Measurements from ENCODE around the gene SYNPO.

SYNPO gene

DNA sequence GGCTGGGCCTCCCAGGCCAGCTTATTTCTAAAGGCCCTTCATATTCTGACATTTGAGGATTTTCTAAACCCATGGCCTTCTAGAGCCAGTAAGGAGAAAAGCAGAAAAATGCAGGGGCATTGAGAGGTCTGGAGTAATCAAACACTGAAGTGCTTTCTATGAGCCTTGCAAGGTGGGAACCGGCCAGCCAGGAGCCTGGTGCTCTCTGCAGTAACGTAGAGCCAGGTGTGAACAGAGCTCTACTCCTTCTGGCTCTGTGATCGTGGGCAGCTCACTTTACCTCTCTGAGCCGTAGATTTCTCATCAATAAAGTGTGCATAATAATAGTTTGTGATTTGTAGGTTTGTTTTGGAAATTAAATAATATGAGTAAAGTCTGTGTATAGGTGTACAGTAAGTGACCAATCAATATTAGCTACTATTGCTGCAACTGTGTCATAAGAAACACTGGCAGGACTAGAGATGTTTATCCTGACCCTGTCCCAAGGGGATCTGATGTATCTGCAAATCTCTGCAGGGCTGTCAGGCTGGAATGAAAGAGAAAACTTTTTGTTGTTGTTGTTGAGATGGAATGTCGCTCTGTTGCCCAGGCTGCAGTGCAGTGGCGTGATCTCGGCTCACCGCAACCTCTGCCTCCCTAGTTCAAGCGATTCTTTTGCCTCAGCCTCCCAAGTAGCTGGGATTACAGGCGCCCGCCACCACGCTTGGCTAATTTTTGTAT, 2.7 kb downstream of the SYNPO start:
- peaks cover 3% of the 10 kb centered on the region for H3K36me3 Mint-ChIP-seq (ENCODE audit: insufficient read depth)
- no peak overlapping the region for H3K4me3 Mint-ChIP-seq
- no peak overlapping the region for H3K27ac Mint-ChIP-seq

DNA sequence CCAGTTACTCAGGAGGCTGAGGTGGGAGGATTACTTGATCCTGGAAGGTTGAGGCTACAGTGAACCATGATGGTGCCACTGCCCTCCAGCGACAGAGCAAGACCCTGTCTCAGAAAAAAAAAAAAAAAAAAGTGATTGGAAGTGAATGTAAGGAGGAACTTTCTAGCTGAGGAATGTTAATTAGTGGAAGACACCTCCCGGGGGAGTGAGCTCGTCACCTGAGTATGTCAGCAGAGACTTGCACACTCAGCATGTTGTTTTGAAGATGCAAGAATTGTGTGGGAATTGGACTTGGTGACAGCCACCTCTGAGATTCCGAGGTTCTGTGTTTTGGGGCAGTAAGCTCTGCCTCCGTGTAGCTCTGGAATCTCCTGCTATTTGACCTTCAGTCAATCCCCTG, 3.6 kb downstream of the SYNPO start:
- H3K9me3 Mint-ChIP-seq = no peaks in the 10 kb centered on the region
- H3K4me3 Mint-ChIP-seq = no peak overlapping the region
- H3K27me3 Mint-ChIP-seq = peaks cover 36 to 52% of the 10 kb centered on the region in 2 donors
- H3K36me3 Mint-ChIP-seq (ENCODE audit: insufficient read depth) = peaks cover 3% of the 10 kb centered on the region
- ATAC-seq (replicated peaks) (no peak), DNase-seq (no peak)
- H3K27ac Mint-ChIP-seq = no peak overlapping the region
- no peaks in the 10 kb centered on the region for H3K4me1 Mint-ChIP-seq (ENCODE audit: low read depth in 2 of 2)

More for the DNA sequence above, 2.7 kb downstream of the SYNPO start:
- Mint-ChIP-seq H3K4me1 (ENCODE audit: low read depth in 2 of 2) (no peaks in the 10 kb centered on the region), H3K9me3 (no peaks in the 10 kb centered on the region), H3K27me3 (peaks cover 36 to 53% of the 10 kb centered on the region in 2 donors)
- no peak for DNase-seq
- no peak for ATAC-seq (replicated peaks)

GRCh38 chr5:150644514-150644913, 4.1 kb downstream of the SYNPO start:
- H3K27ac Mint-ChIP-seq = no peak overlapping the region
- no peak for DNase-seq

DNA sequence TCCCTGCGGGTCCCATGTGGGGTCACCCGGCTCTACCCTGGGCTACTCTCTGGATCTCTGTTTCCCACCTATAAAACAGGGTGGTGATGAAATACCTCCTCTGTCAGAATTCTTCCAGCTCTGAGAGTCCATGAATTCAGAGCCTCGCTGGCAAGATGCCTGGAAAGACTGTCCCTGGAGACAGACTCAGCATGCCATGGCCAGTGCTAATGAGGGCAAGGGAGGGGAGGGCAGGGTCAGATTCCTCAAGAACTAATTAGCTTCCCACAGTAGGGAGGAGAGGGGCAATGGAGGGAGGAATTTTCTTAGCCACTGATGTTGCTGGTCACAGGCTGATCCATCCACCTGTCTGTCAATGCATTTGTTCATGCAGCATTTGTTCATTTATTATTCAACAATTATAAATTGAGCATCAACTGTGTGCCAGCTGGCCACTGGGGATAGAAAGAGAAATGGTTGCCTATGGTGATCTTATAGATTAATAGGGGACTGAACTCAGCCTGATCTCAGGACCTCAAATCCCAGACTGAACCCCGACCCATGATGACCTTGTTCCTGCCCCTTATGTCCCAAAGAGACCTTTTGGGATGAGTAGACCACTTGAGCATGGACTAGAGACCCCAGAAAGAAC, 4.7 kb downstream of the SYNPO start:
- DNase-seq (no peak), ATAC-seq (replicated peaks) (no peak)
- no peaks in the 10 kb centered on the region for H3K9me3 Mint-ChIP-seq
- H3K36me3 Mint-ChIP-seq (ENCODE audit: insufficient read depth) = peaks cover 3% of the 10 kb centered on the region
- H3K4me3 Mint-ChIP-seq = no peak overlapping the region
- peaks cover 32 to 46% of the 10 kb centered on the region in 2 donors for H3K27me3 Mint-ChIP-seq
- H3K27ac Mint-ChIP-seq = no peak overlapping the region
- no peaks in the 10 kb centered on the region for H3K4me1 Mint-ChIP-seq (ENCODE audit: low read depth in 2 of 2)

More at GRCh38 chr5:150644514-150644913, 4.1 kb downstream of the SYNPO start:
- Mint-ChIP-seq H3K36me3 (ENCODE audit: insufficient read depth) (peaks cover 3% of the 10 kb centered on the region), H3K9me3 (no peaks in the 10 kb centered on the region), H3K4me3 (no peak overlapping the region), H3K4me1 (ENCODE audit: low read depth in 2 of 2) (no peaks in the 10 kb centered on the region), H3K27me3 (peaks cover 36 to 52% of the 10 kb centered on the region in 2 donors)
- ATAC-seq (replicated peaks) = no peak

- Mint-ChIP-seq H3K4me1 (ENCODE audit: low read depth in 2 of 2) (no peaks in the 10 kb centered on the region), H3K27me3 (peaks cover 19 to 30% of the 10 kb centered on the region in 2 donors), H3K27ac (peak overlapping the region in 1 of 2 donors; percentile 38), H3K9me3 (no peaks in the 10 kb centered on the region), H3K4me3 (no peak overlapping the region), H3K36me3 (ENCODE audit: insufficient read depth) (peaks cover 3% of the 10 kb centered on the region)
- no peak for ATAC-seq (replicated peaks)
- DNase-seq = no peak
Measured at GRCh38 chr5:150647275-150648251, 7.1 kb downstream of the SYNPO start.

DNA sequence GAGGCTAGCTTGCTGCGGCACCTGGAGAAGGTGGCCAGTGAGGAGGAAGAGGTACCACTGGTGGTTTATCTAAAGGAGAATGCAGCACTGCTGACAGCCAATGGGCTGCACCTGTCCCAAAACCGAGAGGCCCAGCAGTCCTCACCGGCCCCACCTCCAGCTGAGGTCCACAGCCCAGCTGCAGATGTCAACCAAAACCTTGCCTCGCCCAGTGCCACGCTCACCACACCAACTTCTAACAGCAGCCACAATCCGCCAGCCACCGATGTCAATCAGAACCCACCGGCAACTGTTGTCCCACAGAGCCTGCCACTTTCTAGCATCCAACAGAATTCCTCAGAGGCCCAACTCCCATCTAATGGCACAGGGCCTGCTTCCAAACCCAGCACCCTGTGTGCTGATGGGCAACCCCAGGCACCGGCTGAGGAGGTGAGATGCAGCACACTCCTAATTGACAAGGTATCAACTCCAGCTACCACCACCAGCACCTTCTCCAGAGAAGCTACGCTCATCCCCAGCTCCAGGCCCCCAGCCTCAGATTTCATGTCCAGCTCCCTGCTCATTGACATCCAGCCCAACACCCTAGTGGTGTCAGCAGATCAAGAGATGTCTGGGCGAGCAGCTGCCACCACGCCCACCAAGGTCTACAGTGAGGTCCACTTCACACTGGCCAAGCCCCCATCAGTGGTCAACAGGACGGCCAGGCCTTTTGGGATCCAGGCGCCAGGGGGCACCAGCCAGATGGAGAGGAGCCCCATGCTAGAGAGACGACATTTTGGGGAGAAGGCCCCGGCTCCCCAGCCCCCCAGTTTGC, 8.0 kb downstream of the SYNPO start:
- DNase-seq = no peak
- Mint-ChIP-seq H3K9me3 (no peaks in the 10 kb centered on the region), H3K36me3 (ENCODE audit: insufficient read depth) (peaks cover 3% of the 10 kb centered on the region), H3K27me3 (peaks cover 12 to 30% of the 10 kb centered on the region in 2 donors), H3K27ac (no peak overlapping the region), H3K4me3 (no peak overlapping the region), H3K4me1 (ENCODE audit: low read depth in 2 of 2) (no peaks in the 10 kb centered on the region)
- ATAC-seq (replicated peaks) = no peak

- ATAC-seq (replicated peaks) = no peak
- Mint-ChIP-seq H3K27ac (no peak overlapping the region), H3K4me1 (ENCODE audit: low read depth in 2 of 2) (peaks cover 0 to 1% of the 10 kb centered on the region in 2 donors), H3K9me3 (no peaks in the 10 kb centered on the region), H3K27me3 (peaks cover 12 to 26% of the 10 kb centered on the region in 2 donors), H3K36me3 (ENCODE audit: insufficient read depth) (no peaks in the 10 kb centered on the region), H3K4me3 (no peak overlapping the region)
- DNase-seq = no peak
Measured at GRCh38 chr5:150649108-150650020, 8.9 kb downstream of the SYNPO start.

GRCh38 chr5:150650021-150651006, 9.9 kb downstream of the SYNPO start:
- ATAC-seq (replicated peaks) (no peak), DNase-seq (no peak)
- no peaks in the 10 kb centered on the region for H3K9me3 Mint-ChIP-seq
- no peak overlapping the region for H3K27ac Mint-ChIP-seq
- peaks cover 0 to 1% of the 10 kb centered on the region in 2 donors for H3K4me1 Mint-ChIP-seq (ENCODE audit: low read depth in 2 of 2)
- peaks cover 7 to 18% of the 10 kb centered on the region in 2 donors for H3K27me3 Mint-ChIP-seq
- H3K36me3 Mint-ChIP-seq (ENCODE audit: insufficient read depth) = no peaks in the 10 kb centered on the region
- no peak overlapping the region for H3K4me3 Mint-ChIP-seq

DNA sequence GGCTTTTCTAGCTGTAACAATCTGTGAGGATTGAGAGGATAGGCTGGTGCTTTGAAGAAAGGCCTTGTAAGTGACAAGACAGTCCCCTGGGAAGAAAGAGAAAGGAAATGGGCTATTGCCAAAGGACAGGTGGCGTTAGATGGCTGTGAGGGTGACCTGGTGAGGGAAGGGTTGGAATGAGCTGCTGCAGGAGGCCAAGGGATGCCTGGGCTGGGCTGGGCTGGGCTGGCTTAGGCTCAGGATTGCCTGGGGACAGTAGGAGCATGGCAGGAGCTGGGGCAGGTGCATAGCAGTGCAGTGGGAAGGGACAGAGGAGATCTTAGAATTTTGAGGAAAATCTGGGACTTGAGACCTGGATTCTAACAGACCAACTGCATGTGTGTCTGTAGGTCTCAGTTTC, 10.9 kb downstream of the SYNPO start:
- no peak overlapping the region for H3K4me3 Mint-ChIP-seq
- no peak overlapping the region for H3K27ac Mint-ChIP-seq

DNA sequence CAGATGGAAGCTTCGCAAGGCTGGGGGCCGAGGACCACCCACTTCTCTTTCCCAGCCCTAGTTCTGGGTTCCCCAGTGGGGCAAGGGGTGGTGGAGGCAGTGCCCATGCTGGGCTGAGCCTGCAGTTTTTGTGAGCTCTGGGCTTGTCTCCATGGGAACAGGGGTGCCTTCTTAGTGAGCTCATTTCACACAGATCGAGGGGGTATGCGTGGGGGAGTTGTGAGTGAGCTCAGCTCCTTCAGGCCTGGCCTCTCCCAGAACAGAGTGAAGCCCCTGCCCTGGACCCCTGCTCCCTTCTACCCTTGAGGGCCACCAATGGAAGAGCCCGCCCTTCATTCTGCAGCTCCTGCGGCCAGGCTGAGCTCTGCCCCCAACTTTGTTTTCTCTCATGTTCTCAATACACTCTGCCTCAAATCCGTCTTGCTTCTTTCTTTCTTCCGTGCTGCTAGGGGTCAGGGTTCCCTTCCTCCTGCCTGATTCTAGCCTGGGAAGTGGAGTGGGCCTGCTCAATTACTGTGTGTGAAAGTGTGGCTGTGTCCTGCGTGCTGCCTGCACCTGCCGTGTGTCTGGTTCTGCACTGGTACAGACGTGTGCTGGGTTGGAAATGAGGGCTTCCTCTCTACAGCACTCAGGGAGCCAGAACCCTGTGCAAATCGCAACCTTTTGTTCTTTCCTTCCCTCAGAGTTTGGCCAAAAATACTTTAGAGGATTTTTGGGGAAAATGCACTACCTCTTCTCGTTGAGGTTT, 11.6 kb downstream of the SYNPO start:
- H3K4me3 Mint-ChIP-seq = no peak overlapping the region

More for the DNA sequence above, 10.9 kb downstream of the SYNPO start:
- no peaks in the 10 kb centered on the region for H3K36me3 Mint-ChIP-seq (ENCODE audit: insufficient read depth)
- H3K4me1 Mint-ChIP-seq (ENCODE audit: low read depth in 2 of 2) = peaks cover 0 to 1% of the 10 kb centered on the region in 2 donors
- ATAC-seq (replicated peaks) = no peak
- H3K27me3 Mint-ChIP-seq = peaks cover 7 to 18% of the 10 kb centered on the region in 2 donors
- H3K9me3 Mint-ChIP-seq = no peaks in the 10 kb centered on the region
- DNase-seq = no peak

More for the DNA sequence above, 11.6 kb downstream of the SYNPO start:
- H3K9me3 Mint-ChIP-seq = no peaks in the 10 kb centered on the region
- H3K4me1 Mint-ChIP-seq (ENCODE audit: low read depth in 2 of 2) = peaks cover under 1 to 1% of the 10 kb centered on the region in 2 donors
- H3K27me3 Mint-ChIP-seq = peaks cover 5 to 16% of the 10 kb centered on the region in 2 donors
- H3K27ac Mint-ChIP-seq = no peak overlapping the region
- DNase-seq = no peak
- no peaks in the 10 kb centered on the region for H3K36me3 Mint-ChIP-seq (ENCODE audit: insufficient read depth)
- ATAC-seq (replicated peaks) = no peak
